Stimulated activated CD4-positive, alpha-beta T cell treated with anti-CD3 and anti-CD28 coated beads, Interleukin-4, amount 100 ng/mL, for 24 hours (primary cell): ENCODE data around the gene DNM2.
A peak's percentile ranks its signal among the peaks of the same experiment; 100 is the strongest.
"Not testable (repeated sequence)": the region's sequence is repeated elsewhere in the genome, so short reads cannot be mapped to it uniquely, and the experiment has no call there.

Source experiments
- DNase-seq: peaks from one replicate; pipeline ENCODE4 v3.0.0-alpha.2; 2020

DNM2 gene

GRCh38 chr19:10870955-10871603 is 153.2 kb downstream of the DNM2 start, which contains the start of gene CARM1:
CARM1 (plus strand) TSS chr19:10871553; CDS start chr19:10871703, 150 bp downstream.
- peak; percentile 99 for DNase-seq

GRCh38 chr19:10871711-10872545 is 154.0 kb downstream of the DNM2 start:
- DNase-seq, result peak; percentile 23

- DNase-seq, result peak; percentile 25
These were observed 154.7 kb downstream of the DNM2 start for GRCh38 chr19:10872546-10873107.

GRCh38 chr19:10874024-10874423 is 156.1 kb downstream of the DNM2 start:
- DNase-seq, result no peak

- no peak for DNase-seq
These were observed 158.8 kb downstream of the DNM2 start for GRCh38 chr19:10876459-10877240.

GRCh38 chr19:10877608-10878007 is 159.7 kb downstream of the DNM2 start:
- not testable (repeated sequence) for DNase-seq

- DNase-seq, result no peak
These were observed 160.4 kb downstream of the DNM2 start for GRCh38 chr19:10878253-10878652.
